HFF-Myc (cell line): ENCODE data around the gene ZBTB33.

Experiments used
- DNase-seq: peaks from one replicate; pipeline ENCODE4 v3.0.0-alpha.2; 2011; ENCODE audit warnings: low read depth; ENCODE audit errors: extremely low read depth
- H3K4me3 ChIP-seq: replicated peaks from 2 replicates; pipeline ENCODE4 v1.5.1; 2011; ENCODE audit warnings: low read depth, mild to moderate bottlenecking, control low read depth, low read length
- CTCF ChIP-seq: IDR thresholded peaks from 2 replicates; pipeline ENCODE4 v1.5.1; 2012; ENCODE audit warnings: mild to moderate bottlenecking, low read depth, low read length, control low read depth; ENCODE audit errors: missing control alignments

The ZBTB33 gene

GRCh38 chrX:120301960-120302359 is 51.3 kb downstream of the ZBTB33 start:
- TF ChIP-seq CTCF, result no peak
- DNase-seq, result no peak
- H3K4me3 ChIP-seq, result no peak overlapping the region

GRCh38 chrX:120302434-120302833 is 51.8 kb downstream of the ZBTB33 start:
- TF ChIP-seq CTCF, result no peak

GRCh38 chrX:120304256-120304655 is 53.6 kb downstream of the ZBTB33 start:
- TF ChIP-seq CTCF, result no peak
- no peak for DNase-seq
- H3K4me3 ChIP-seq, result no peak overlapping the region

More at GRCh38 chrX:120302434-120302833, 51.8 kb downstream of the ZBTB33 start:
- no peak for DNase-seq
- H3K4me3 ChIP-seq, result no peak overlapping the region

GRCh38 chrX:120305531-120306141 is 55.0 kb downstream of the ZBTB33 start:
- peak; percentile 3 for DNase-seq
- no peak overlapping the region for H3K4me3 ChIP-seq
- TF ChIP-seq CTCF, result no peak

- no peak for DNase-seq
- H3K4me3 ChIP-seq, result no peak overlapping the region
- no peak for TF ChIP-seq CTCF
Observed at GRCh38 chrX:120306630-120307029, 56.0 kb downstream of the ZBTB33 start.
